Measurements from ENCODE around the gene RTN4RL2. TPM values are rescaled to one million over a fixed set of nuclear protein-coding genes. Genes with fewer than 3 reads are reported as not detected.

The RTN4RL2 gene
- total and polyA plus RNA-seq, 9 of the 15 experiments (the other 6 are each of a cell fraction or from before 2014, with no cell fraction given) = 0.06 to 1.9 (median 0.34) TPM; not detected in 4

- TF ChIP-seq, protein P1, sequence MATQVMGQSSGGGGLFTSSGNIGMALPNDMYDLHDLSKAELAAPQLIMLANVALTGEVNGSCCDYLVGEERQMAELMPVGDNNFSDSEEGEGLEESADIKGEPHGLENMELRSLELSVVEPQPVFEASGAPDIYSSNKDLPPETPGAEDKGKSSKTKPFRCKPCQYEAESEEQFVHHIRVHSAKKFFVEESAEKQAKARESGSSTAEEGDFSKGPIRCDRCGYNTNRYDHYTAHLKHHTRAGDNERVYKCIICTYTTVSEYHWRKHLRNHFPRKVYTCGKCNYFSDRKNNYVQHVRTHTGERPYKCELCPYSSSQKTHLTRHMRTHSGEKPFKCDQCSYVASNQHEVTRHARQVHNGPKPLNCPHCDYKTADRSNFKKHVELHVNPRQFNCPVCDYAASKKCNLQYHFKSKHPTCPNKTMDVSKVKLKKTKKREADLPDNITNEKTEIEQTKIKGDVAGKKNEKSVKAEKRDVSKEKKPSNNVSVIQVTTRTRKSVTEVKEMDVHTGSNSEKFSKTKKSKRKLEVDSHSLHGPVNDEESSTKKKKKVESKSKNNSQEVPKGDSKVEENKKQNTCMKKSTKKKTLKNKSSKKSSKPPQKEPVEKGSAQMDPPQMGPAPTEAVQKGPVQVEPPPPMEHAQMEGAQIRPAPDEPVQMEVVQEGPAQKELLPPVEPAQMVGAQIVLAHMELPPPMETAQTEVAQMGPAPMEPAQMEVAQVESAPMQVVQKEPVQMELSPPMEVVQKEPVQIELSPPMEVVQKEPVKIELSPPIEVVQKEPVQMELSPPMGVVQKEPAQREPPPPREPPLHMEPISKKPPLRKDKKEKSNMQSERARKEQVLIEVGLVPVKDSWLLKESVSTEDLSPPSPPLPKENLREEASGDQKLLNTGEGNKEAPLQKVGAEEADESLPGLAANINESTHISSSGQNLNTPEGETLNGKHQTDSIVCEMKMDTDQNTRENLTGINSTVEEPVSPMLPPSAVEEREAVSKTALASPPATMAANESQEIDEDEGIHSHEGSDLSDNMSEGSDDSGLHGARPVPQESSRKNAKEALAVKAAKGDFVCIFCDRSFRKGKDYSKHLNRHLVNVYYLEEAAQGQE (IDR thresholded peaks at IDR 0.05; ENCODE audit: borderline replicate concordance) = peak; percentile 46; the same call in 1 of the 2 replicates
- TF ChIP-seq, protein P1 (CRISPR knock-in tag; IDR thresholded peaks at IDR 0.05; ENCODE audit: low read depth) = no peak
- TF ChIP-seq DACH1 (IDR thresholded peaks at IDR 0.05; ENCODE audit: partially characterized antibody) = peak; percentile 13
- TF ChIP-seq ZNF239 (CRISPR knock-in tag; IDR thresholded peaks at IDR 0.05) = no peak
- TF ChIP-seq ZNF41 (CRISPR knock-in tag; conservative IDR thresholded peaks at IDR 0.05) = no peak
- TF ChIP-seq MYC (IDR thresholded peaks at IDR 0.05; ENCODE audit: low read depth, low read length) = no peak
- no peak for TF ChIP-seq MYC (CRISPR knock-in tag; IDR thresholded peaks at IDR 0.05; ENCODE audit: borderline replicate concordance, low read depth)
- TF ChIP-seq, protein P2, sequence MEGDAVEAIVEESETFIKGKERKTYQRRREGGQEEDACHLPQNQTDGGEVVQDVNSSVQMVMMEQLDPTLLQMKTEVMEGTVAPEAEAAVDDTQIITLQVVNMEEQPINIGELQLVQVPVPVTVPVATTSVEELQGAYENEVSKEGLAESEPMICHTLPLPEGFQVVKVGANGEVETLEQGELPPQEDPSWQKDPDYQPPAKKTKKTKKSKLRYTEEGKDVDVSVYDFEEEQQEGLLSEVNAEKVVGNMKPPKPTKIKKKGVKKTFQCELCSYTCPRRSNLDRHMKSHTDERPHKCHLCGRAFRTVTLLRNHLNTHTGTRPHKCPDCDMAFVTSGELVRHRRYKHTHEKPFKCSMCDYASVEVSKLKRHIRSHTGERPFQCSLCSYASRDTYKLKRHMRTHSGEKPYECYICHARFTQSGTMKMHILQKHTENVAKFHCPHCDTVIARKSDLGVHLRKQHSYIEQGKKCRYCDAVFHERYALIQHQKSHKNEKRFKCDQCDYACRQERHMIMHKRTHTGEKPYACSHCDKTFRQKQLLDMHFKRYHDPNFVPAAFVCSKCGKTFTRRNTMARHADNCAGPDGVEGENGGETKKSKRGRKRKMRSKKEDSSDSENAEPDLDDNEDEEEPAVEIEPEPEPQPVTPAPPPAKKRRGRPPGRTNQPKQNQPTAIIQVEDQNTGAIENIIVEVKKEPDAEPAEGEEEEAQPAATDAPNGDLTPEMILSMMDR (IDR thresholded peaks at IDR 0.05 in 2 of 3, conservative IDR thresholded peaks at IDR 0.05 in 1 of 3; ENCODE audit: insufficient read depth in 2 of 3, low read depth in 1 of 3, low read length in 3 of 3) = peak; percentile 80 to 93 (median 82)
- TF ChIP-seq SMARCB1 (IDR thresholded peaks at IDR 0.05; ENCODE audit: insufficient read length, low read depth) = no peak
- peak; percentile 99 for TF ChIP-seq CEBPB (tag; IDR thresholded peaks at IDR 0.05)
- TF ChIP-seq CC2D1A (IDR thresholded peaks at IDR 0.05) = 0 out of 2 replicates have a peak, but pooled peaks have one; percentile 22
- 0 out of 2 replicates have a peak, but pooled peaks have one; percentile 26 for TF ChIP-seq MTA3 (IDR thresholded peaks at IDR 0.05; ENCODE audit: borderline replicate concordance)
- TF ChIP-seq CBFA2T2 (conservative IDR thresholded peaks at IDR 0.05) = no peak
- TF ChIP-seq ZNF445 (CRISPR knock-in tag; IDR thresholded peaks at IDR 0.05; ENCODE audit: low read depth) = no peak
- no peak for TF ChIP-seq SNRNP70 (optimal IDR thresholded peaks at IDR 0.05; ENCODE audit: low read depth, low read length)
- TF ChIP-seq BACH1 (tag; IDR thresholded peaks at IDR 0.05) = no peak
- TF ChIP-seq ZNF384 (IDR thresholded peaks at IDR 0.05; ENCODE audit: low read depth, low read length) = no peak
- TF ChIP-seq ESRRA (IDR thresholded peaks at IDR 0.05; ENCODE audit: borderline replicate concordance, low read depth) = 0 out of 2 replicates have a peak, but pooled peaks have one; percentile 21
- TF ChIP-seq JUNB (CRISPR knock-in tag; conservative IDR thresholded peaks at IDR 0.05) = no peak
- TF ChIP-seq CBX1 (IDR thresholded peaks at IDR 0.05; ENCODE audit: low read depth) = 0 out of 2 replicates have a peak, but pooled peaks have one; percentile 17
- TF ChIP-seq HIVEP1 (CRISPR knock-in tag; IDR thresholded peaks at IDR 0.05) = no peak
Observed at GRCh38 chr11:57491371-57492061, 31.2 kb downstream of the RTN4RL2 start (continued).
